GM18499 (cell line): Measurements from ENCODE around the gene HRCT1.

Experiments used
- ATAC-seq: cut with Tn5 transposase; IDR thresholded peaks from one replicate; pipeline ENCODE4 v1.9.1; 2021; ENCODE audit warnings: moderate number of reproducible peaks; ENCODE audit not compliant: insufficient read depth, unreplicated experiment

The HRCT1 gene

GRCh38 chr9:35938474-35939356 lies 32.7 kb downstream of the HRCT1 start:
- no peak for ATAC-seq

- no peak for ATAC-seq
These were observed 33.8 kb downstream of the HRCT1 start for GRCh38 chr9:35939679-35940250.

- ATAC-seq, result no peak
These were observed 34.7 kb downstream of the HRCT1 start for GRCh38 chr9:35940458-35941407.

- ATAC-seq, result no peak
These were observed 36.3 kb downstream of the HRCT1 start for GRCh38 chr9:35942286-35942685.

- ATAC-seq, result no peak
These were observed 38.2 kb downstream of the HRCT1 start for GRCh38 chr9:35944173-35944572.

- no peak for ATAC-seq
These were observed 38.8 kb downstream of the HRCT1 start for GRCh38 chr9:35944841-35945240.

GRCh38 chr9:35945341-35946018 lies 39.5 kb downstream of the HRCT1 start:
- ATAC-seq, result no peak

- no peak for ATAC-seq
These were observed 42.4 kb downstream of the HRCT1 start for GRCh38 chr9:35948451-35948850.

GRCh38 chr9:35948901-35949318 lies 42.9 kb downstream of the HRCT1 start:
- ATAC-seq, result no peak

GRCh38 chr9:35951736-35952135 lies 45.7 kb downstream of the HRCT1 start:
- ATAC-seq, result no peak

GRCh38 chr9:35952526-35953191 lies 46.7 kb downstream of the HRCT1 start:
- ATAC-seq, result no peak

GRCh38 chr9:35954942-35955546 lies 49.0 kb downstream of the HRCT1 start:
- no peak for ATAC-seq

GRCh38 chr9:35956651-35957050 lies 50.6 kb downstream of the HRCT1 start:
- ATAC-seq, result no peak
